Stimulated activated naive CD8-positive, alpha-beta T cell treated with anti-CD3 and anti-CD28 coated beads, Interleukin-15, amount 100 ng/mL, for 72 hours (primary cell): Measurements from ENCODE around the gene KDM4B.
"Not testable (repeated sequence)": the region's sequence is repeated elsewhere in the genome, so short reads cannot be mapped to it uniquely, and the experiment has no call there.

Source experiments
- ATAC-seq: fragments of 150-1000 bp; cut with Tn5 transposase; 2 replicates; pipeline ENCODE4 v1.10.0; 2021; ENCODE audit warnings: mild to moderate bottlenecking, moderate library complexity
- DNase-seq, 2 donors: peaks; one replicate each; pipeline ENCODE4 v3.0.0; 2021 to 2022
- H3K27ac Mint-ChIP-seq, 2 donors: one replicate each; pipeline ENCODE4 v1.8.0; 2022; ENCODE audit warnings: mild to moderate bottlenecking in 2 of 2, mixed read lengths in 2 of 2, moderate library complexity in 2 of 2
- H3K27me3 Mint-ChIP-seq: one replicate; pipeline ENCODE4 v1.8.0; 2022; ENCODE audit warnings: mixed read lengths
- H3K4me1 Mint-ChIP-seq: one replicate; pipeline ENCODE4 v1.8.0; 2022; ENCODE audit warnings: mild to moderate bottlenecking, mixed read lengths
- H3K4me3 Mint-ChIP-seq, 2 donors: one replicate each; pipeline ENCODE4 v1.8.0; 2022; ENCODE audit warnings: mild to moderate bottlenecking in 2 of 2, mixed read lengths in 2 of 2, moderate library complexity in 1 of 2
- H3K9me3 Mint-ChIP-seq, 2 donors: one replicate each; pipeline ENCODE4 v1.8.0; 2022; ENCODE audit warnings: mixed read lengths in 2 of 2

Gene KDM4B

GRCh38 chr19:4968462-4969291 is at the start of gene KDM4B:
Gene KDM4B, plus strand, starts transcription at chr19:4969113. Its CDS starts 63,778 bp downstream, at chr19:5032891.
- ATAC-seq (peak; percentile 97), DNase-seq (peak; percentile 100)
- H3K9me3 Mint-ChIP-seq = no peaks in the 10 kb centered on the region
- H3K4me3 Mint-ChIP-seq = peak within 1 kb of the TSS; percentile 88 to 97
- H3K27me3 Mint-ChIP-seq = no peaks in the 10 kb centered on the region
- H3K4me1 Mint-ChIP-seq = peaks cover 48% of the 10 kb centered on the region
- H3K27ac Mint-ChIP-seq = peak within 1 kb of the TSS; percentile 93 to 97

GRCh38 chr19:4922530-4923275 is 46.2 kb upstream of the KDM4B start:
- no peak overlapping the region for H3K4me3 Mint-ChIP-seq
- peak overlapping the region in 1 of 2 donors; percentile 87 for H3K27ac Mint-ChIP-seq
- ATAC-seq (no peak), DNase-seq (no peak)
- H3K4me1 Mint-ChIP-seq = peaks cover 17% of the 10 kb centered on the region
- no peaks in the 10 kb centered on the region for H3K9me3 Mint-ChIP-seq
- no peaks in the 10 kb centered on the region for H3K27me3 Mint-ChIP-seq

- DNase-seq (no peak), ATAC-seq (no peak)
- H3K4me1 Mint-ChIP-seq = peaks cover 17% of the 10 kb centered on the region
- H3K9me3 Mint-ChIP-seq = no peaks in the 10 kb centered on the region
- peak overlapping the region in 1 of 2 donors; percentile 77 for H3K27ac Mint-ChIP-seq
- no peak overlapping the region for H3K4me3 Mint-ChIP-seq
- H3K27me3 Mint-ChIP-seq = no peaks in the 10 kb centered on the region
Measured at GRCh38 chr19:4923276-4923747, 45.6 kb upstream of the KDM4B start.

- H3K27ac Mint-ChIP-seq = no peak overlapping the region
- ATAC-seq (no peak), DNase-seq (no peak)
- no peaks in the 10 kb centered on the region for H3K27me3 Mint-ChIP-seq
- H3K9me3 Mint-ChIP-seq = no peaks in the 10 kb centered on the region
- no peak overlapping the region for H3K4me3 Mint-ChIP-seq
- H3K4me1 Mint-ChIP-seq = peaks cover 13% of the 10 kb centered on the region
Measured at GRCh38 chr19:4929186-4929585, 39.7 kb upstream of the KDM4B start.

GRCh38 chr19:4930664-4931063 is 38.2 kb upstream of the KDM4B start:
- no peaks in the 10 kb centered on the region for H3K9me3 Mint-ChIP-seq
- no peaks in the 10 kb centered on the region for H3K27me3 Mint-ChIP-seq
- no peak overlapping the region for H3K4me3 Mint-ChIP-seq
- no peak overlapping the region for H3K27ac Mint-ChIP-seq
- ATAC-seq (no peak), DNase-seq (no peak)
- peaks cover 18% of the 10 kb centered on the region for H3K4me1 Mint-ChIP-seq

GRCh38 chr19:4932711-4933110 is 36.2 kb upstream of the KDM4B start:
- H3K4me1 Mint-ChIP-seq = peaks cover 10% of the 10 kb centered on the region
- DNase-seq = no peak
- H3K27me3 Mint-ChIP-seq = no peaks in the 10 kb centered on the region
- no peak for ATAC-seq
- peak overlapping the region in 1 of 2 donors; percentile 3 for H3K27ac Mint-ChIP-seq
- no peak overlapping the region for H3K4me3 Mint-ChIP-seq
- H3K9me3 Mint-ChIP-seq = no peaks in the 10 kb centered on the region

GRCh38 chr19:4933528-4933927 is 35.4 kb upstream of the KDM4B start:
- ATAC-seq (no peak), DNase-seq (no peak)
- Mint-ChIP-seq H3K4me3 (no peak overlapping the region), H3K4me1 (peaks cover 10% of the 10 kb centered on the region), H3K27ac (no peak overlapping the region), H3K9me3 (no peaks in the 10 kb centered on the region), H3K27me3 (no peaks in the 10 kb centered on the region)

- H3K4me3 Mint-ChIP-seq = no peak overlapping the region
- no peaks in the 10 kb centered on the region for H3K27me3 Mint-ChIP-seq
- ATAC-seq = no peak
- no peak for DNase-seq
- H3K27ac Mint-ChIP-seq = peak overlapping the region in 1 of 2 donors; percentile 27
- H3K9me3 Mint-ChIP-seq = no peaks in the 10 kb centered on the region
- peaks cover 10% of the 10 kb centered on the region for H3K4me1 Mint-ChIP-seq
Measured at GRCh38 chr19:4935444-4935843, 33.5 kb upstream of the KDM4B start.

- peaks cover 10% of the 10 kb centered on the region for H3K4me1 Mint-ChIP-seq
- H3K4me3 Mint-ChIP-seq = no peak overlapping the region
- H3K27ac Mint-ChIP-seq = no peak overlapping the region
- no peaks in the 10 kb centered on the region for H3K27me3 Mint-ChIP-seq
- no peak for ATAC-seq
- H3K9me3 Mint-ChIP-seq = no peaks in the 10 kb centered on the region
- no peak for DNase-seq
Measured at GRCh38 chr19:4937060-4937459, 31.9 kb upstream of the KDM4B start.

- DNase-seq, H3K4me3 Mint-ChIP-seq, ATAC-seq, H3K27me3 Mint-ChIP-seq, H3K9me3 Mint-ChIP-seq, H3K27ac Mint-ChIP-seq, H3K4me1 Mint-ChIP-seq: not testable (repeated sequence)
Measured at GRCh38 chr19:4938461-4938860, 30.5 kb upstream of the KDM4B start.

- Mint-ChIP-seq H3K27me3 (no peaks in the 10 kb centered on the region), H3K27ac (peak overlapping the region in 1 of 2 donors; percentile 89), H3K4me1 (peaks cover 6% of the 10 kb centered on the region), H3K9me3 (no peaks in the 10 kb centered on the region), H3K4me3 (no peak overlapping the region)
- DNase-seq (no peak), ATAC-seq (no peak)
Measured at GRCh38 chr19:4939466-4939865, 29.4 kb upstream of the KDM4B start.

- H3K9me3 Mint-ChIP-seq, H3K27ac Mint-ChIP-seq, H3K4me3 Mint-ChIP-seq, H3K4me1 Mint-ChIP-seq, DNase-seq, ATAC-seq, H3K27me3 Mint-ChIP-seq: not testable (repeated sequence)
Measured at GRCh38 chr19:4941638-4942169, 27.2 kb upstream of the KDM4B start.

- H3K27ac Mint-ChIP-seq, ATAC-seq, DNase-seq, H3K4me1 Mint-ChIP-seq, H3K9me3 Mint-ChIP-seq, H3K4me3 Mint-ChIP-seq, H3K27me3 Mint-ChIP-seq: not testable (repeated sequence)
Measured at GRCh38 chr19:4950650-4951049, 18.3 kb upstream of the KDM4B start.

- Mint-ChIP-seq H3K27ac (peak overlapping the region in 1 of 2 donors; percentile 59), H3K9me3 (no peaks in the 10 kb centered on the region), H3K4me1 (peaks cover 5% of the 10 kb centered on the region), H3K27me3 (no peaks in the 10 kb centered on the region), H3K4me3 (no peak overlapping the region)
- DNase-seq = no peak
- no peak for ATAC-seq
Measured at GRCh38 chr19:4951656-4952055, 17.3 kb upstream of the KDM4B start.

- Mint-ChIP-seq H3K9me3 (no peaks in the 10 kb centered on the region), H3K27ac (no peak overlapping the region), H3K4me3 (no peak overlapping the region), H3K27me3 (no peaks in the 10 kb centered on the region), H3K4me1 (peaks cover 5% of the 10 kb centered on the region)
- ATAC-seq (no peak), DNase-seq (no peak)
Measured at GRCh38 chr19:4952945-4953344, 16.0 kb upstream of the KDM4B start.
